Heart left ventricle (tissue), 16 donors: ENCODE data around the gene IGF2BP3. TPM values are rescaled to one million over a fixed set of nuclear protein-coding genes. Genes with fewer than 3 reads are reported as not detected.

Experiments used
- ATAC-seq, 4 donors: fragments of 200-7000 bp; cut with Tn5 transposase; one replicate each; pipeline ENCODE4 v1.9.1; 2020 to 2022; ENCODE audit warnings: moderate library complexity in 4 of 4, mild to moderate bottlenecking in 3 of 4, moderate number of reproducible peaks in 1 of 4
- DNase-seq, 5 donors: peaks; one replicate each; pipeline ENCODE4 v3.0.0-alpha.2; 2020
- H3K27ac ChIP-seq, 12 donors: fragments of 200-600 bp; sonication (generic) in 4 of 12; one replicate each; pipeline versions ENCODE4 v1.5.0 to v1.8.0; 2016 to 2022; ENCODE audit warnings: mild to moderate bottlenecking in 2 of 12
- H3K27me3 ChIP-seq, 9 donors: fragments of 200-600 bp; sonication (generic) in 2 of 9; one replicate each; pipeline versions ENCODE4 v1.5.1 to v1.8.0; 2016 to 2022; ENCODE audit warnings: mild to moderate bottlenecking in 3 of 9
- H3K36me3 ChIP-seq, 9 donors: fragments of 200-600 bp; sonication (generic) in 2 of 9; one replicate each; pipeline versions ENCODE4 v1.5.0 to v1.8.0; 2018 to 2022; ENCODE audit warnings: mild to moderate bottlenecking in 2 of 9
- H3K4me1 ChIP-seq, 12 donors: fragments of 200-600 bp; sonication (generic) in 4 of 12; one replicate each; pipeline versions ENCODE4 v1.5.0 to v1.8.0; 2016 to 2022; ENCODE audit warnings: mild to moderate bottlenecking in 3 of 12
- H3K4me3 ChIP-seq, 12 donors: fragments of 200-600 bp; sonication (generic) in 4 of 12; one replicate each; pipeline versions ENCODE4 v1.5.0 to v1.8.0; 2017 to 2022; ENCODE audit warnings: mild to moderate bottlenecking in 9 of 12, moderate library complexity in 4 of 12
- H3K9me3 ChIP-seq, 12 donors: fragments of 200-600 bp; sonication (generic) in 4 of 12; one replicate each; pipeline versions ENCODE4 v1.5.0 to v1.8.0; 2016 to 2022; ENCODE audit warnings: mild to moderate bottlenecking in 1 of 12
- CTCF ChIP-seq, 12 donors: fragments of 200-600 bp; sonication (generic) in 4 of 12; IDR thresholded peaks; one replicate each; pipeline versions ENCODE4 v1.5.0 to v1.8.0; 2018 to 2022; ENCODE audit warnings: antibody characterized with exemption in 12 of 12, mild to moderate bottlenecking in 5 of 12
- POLR2A ChIP-seq, 2 donors: fragments of 450-650 bp; IDR thresholded peaks; one replicate each; pipeline ENCODE4 v1.6.1; 2017; ENCODE audit warnings: antibody characterized with exemption in 2 of 2, mild to moderate bottlenecking in 2 of 2, moderate library complexity in 2 of 2
- WGBS, 4 donors: extraction: QIAGEN DNeasy Blood & Tissue Kit in 2 of 4; methylation state at CpG; one replicate each; pipeline versions ENCODE4 v1.1.5 to v1.1.7; 2013 to 2018; 5-methylcytosine and 5-hydroxymethylcytosine counted together
- intact Hi-C, 10 donors: fragments of 100-400 bp; cut with DNase I; formaldehyde crosslinking; loops; one replicate each; pipeline versions ENCODE4 v1.11.1 to v1.14.2; 2022
- polyA plus RNA-seq, 2 donors: library from polyadenylated mRNA; stranded (reverse); fragments of 200-250 nt; gene quantifications; one replicate each; pipeline ENCODE4 v1.2.3, GENCODE V29; 2013
- total RNA-seq, 9 donors: library from RNA; depleted of rRNA in 2 of 9; stranded (reverse); fragments of >200 nt in 2 of 9; fragmentation: NEBNext Ultra II Directional in 3 of 9; extraction: Animal tissue kit (Norgen Biotek cat#: 25700) in 3 of 9; gene quantifications; one replicate each; pipeline versions ENCODE4 v1.1.0 to v1.2.4, GENCODE V29; 2016 to 2023
- donor health status: ischemic (EF 13 %, LVEDD 7.1; RV severe dilation, severe dysfunction).
- donor health status: healthy with polysubstance abuse.
- donor health status: DM: no; HTN: yes; CAD: no.
- donor health status: DM: no; HTN: no; CAD: no.
- donor health status: ischemic (EF 25% LVEDD 6.9; RV normal size, moderate dysfunction).
- donor health status: ischemic (EF 25% LVEDD 5.7; RV mildly dilated, moderate dysfunction).
- donor health status: healthy.
- donor health status: DM: yes; HTN: yes; CAD: no.
- donor health status: ischemic (EF 35%, LVEDD 5.7; RV mildly dilated, moderate dysfunction).
- donor health status: nonischemic (EF 11% LVEDD 7.7; RV severe dilation, severe dysfunction).
- donor health status: DM: yes; HTN: yes; CAD: no.
- donor health status: PGD.
- donor health status: ischemic (EF 29% LVEDD 5.4; RV normal size, mild dysfunction).
- donor health status: nonischemic (EF 23%, LVEDD 6.1; RV moderate dilation, normal function).

Gene IGF2BP3
- total and polyA plus RNA-seq, 11 donors = 0.27 to 2.2 (median 0.50) TPM; not detected in 5

GRCh38 chr7:23486002-23486773 lies 15.9 kb upstream of the IGF2BP3 start:
- no peak for DNase-seq
- Histone ChIP-seq H3K9me3 (no peaks in the 10 kb centered on the region), H3K4me1 (peaks cover 0 to 7% (median 0%) of the 10 kb centered on the region in 12 donors), H3K36me3 (no peaks in the 10 kb centered on the region), H3K4me3 (no peak overlapping the region), H3K27me3 (peaks cover 0 to 14% (median 2%) of the 10 kb centered on the region in 9 donors), H3K27ac (no peak overlapping the region)
- WGBS, 4 donors = 82 to 85% (median 84%) methylated on average over 13 of the region's 13 CpGs
- intact Hi-C loops = loop anchor here in 1 of 10 donors (10.0 kb wide), 1 partner anchor 301 kb away; the partner anchor contains the start of gene NUP42
- TF ChIP-seq POLR2A (IDR thresholded peaks at IDR 0.05) (no peak), CTCF (IDR thresholded peaks at IDR 0.05) (no peak)
- ATAC-seq = no peak

GRCh38 chr7:23482686-23483085 lies 12.4 kb upstream of the IGF2BP3 start:
- no peak overlapping the region for H3K4me3 ChIP-seq
- no peak overlapping the region for H3K27ac ChIP-seq
- no peak for TF ChIP-seq POLR2A (IDR thresholded peaks at IDR 0.05)
- TF ChIP-seq CTCF (IDR thresholded peaks at IDR 0.05) = no peak
- H3K36me3 ChIP-seq = no peaks in the 10 kb centered on the region
- intact Hi-C loops = loop anchor here in 1 of 10 donors (10.0 kb wide), 1 partner anchor 298 kb away; the partner anchor contains the start of gene NUP42
- no peak for ATAC-seq
- no peaks in the 10 kb centered on the region for H3K9me3 ChIP-seq
- 94 to 96% (median 95%) methylated on average over 4 of the region's 4 CpGs for WGBS, 4 donors
- H3K4me1 ChIP-seq = no peaks in the 10 kb centered on the region
- DNase-seq = no peak
- peaks cover 10 to 46% (median 26%) of the 10 kb centered on the region in 9 donors for H3K27me3 ChIP-seq

DNA sequence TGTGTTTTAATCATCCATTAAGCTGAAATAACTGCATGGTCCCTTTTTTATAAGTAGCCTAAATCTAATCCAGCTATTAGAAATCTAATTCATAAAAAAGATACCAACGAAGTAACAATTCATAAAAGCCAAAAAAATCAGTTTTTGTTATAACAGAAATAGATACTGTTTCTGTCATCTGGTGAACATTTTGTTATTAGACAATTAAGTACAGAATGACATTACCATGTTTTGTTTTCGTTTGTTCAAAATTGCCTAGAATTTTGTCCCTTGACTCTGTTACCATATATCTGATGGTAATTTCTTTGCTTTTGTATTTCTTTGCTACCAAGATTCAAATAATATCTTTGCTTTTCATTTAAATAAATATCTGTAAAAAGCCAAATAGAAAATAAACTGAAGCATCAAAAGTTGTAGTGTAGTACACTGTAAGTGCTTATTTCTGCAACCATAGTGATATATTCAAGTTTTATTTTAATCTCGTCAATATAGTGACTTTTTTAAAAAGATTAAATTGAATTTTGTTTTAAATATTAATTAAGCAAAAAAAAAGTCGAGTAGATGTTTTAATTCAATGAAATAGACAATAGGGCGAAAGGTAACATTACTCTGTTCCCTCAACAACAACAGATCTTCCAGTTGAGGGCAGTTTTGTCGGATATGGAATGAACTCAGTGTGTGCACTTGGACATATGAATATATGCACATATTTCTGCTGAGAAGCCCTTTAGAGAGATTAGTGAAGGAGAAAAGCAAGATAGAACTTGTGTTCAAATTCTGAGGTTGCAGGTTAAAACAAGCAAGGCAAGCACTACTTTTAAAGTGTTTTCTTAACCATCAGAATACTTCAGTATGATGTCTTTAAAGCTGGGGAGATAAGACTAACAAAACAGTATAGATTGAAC lies 7.9 kb upstream of the IGF2BP3 start:
- intact Hi-C loops = loop anchor here in 1 of 10 donors (10.0 kb wide), 1 partner anchor 293 kb away; the partner anchor contains the start of gene NUP42
- H3K4me3 ChIP-seq = no peak overlapping the region
- DNase-seq = no peak
- H3K9me3 ChIP-seq = no peaks in the 10 kb centered on the region
- H3K27ac ChIP-seq = no peak overlapping the region
- H3K36me3 ChIP-seq = no peaks in the 10 kb centered on the region
- TF ChIP-seq POLR2A (IDR thresholded peaks at IDR 0.05) = no peak
- no peak for TF ChIP-seq CTCF (IDR thresholded peaks at IDR 0.05)
- H3K27me3 ChIP-seq = peaks cover 46 to 88% (median 71%) of the 10 kb centered on the region in 9 donors
- WGBS, 4 donors = 86 to 90% (median 87%) methylated on average over 6 of the region's 6 CpGs
- peaks cover 0 to 17% (median 7%) of the 10 kb centered on the region in 12 donors for H3K4me1 ChIP-seq
- ATAC-seq = no peak

DNA sequence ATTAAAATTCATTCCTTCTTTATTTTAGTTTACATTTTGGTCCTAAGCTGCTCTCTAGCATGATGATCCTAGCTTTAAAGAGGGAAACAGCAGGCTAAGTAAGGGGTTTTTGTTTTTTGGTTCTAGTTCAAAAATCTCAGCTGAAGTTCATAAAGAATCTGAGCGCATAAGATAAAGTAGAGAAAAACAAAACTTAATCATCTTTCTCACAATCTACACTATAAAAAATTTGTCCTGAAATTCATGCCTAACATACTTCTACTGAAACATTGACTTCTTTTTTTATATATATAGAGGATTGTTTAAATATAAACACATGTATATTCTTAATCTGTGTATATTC lies 6.8 kb upstream of the IGF2BP3 start:
- Histone ChIP-seq H3K4me1 (peaks cover 0 to 17% (median 7%) of the 10 kb centered on the region in 12 donors), H3K36me3 (no peaks in the 10 kb centered on the region), H3K4me3 (no peak overlapping the region), H3K27ac (no peak overlapping the region), H3K27me3 (peaks cover 56 to 95% (median 82%) of the 10 kb centered on the region in 9 donors), H3K9me3 (no peaks in the 10 kb centered on the region)
- 83 to 94% (median 90%) methylated on average over 1 of the region's 1 CpG for WGBS, 4 donors
- DNase-seq = no peak
- TF ChIP-seq CTCF (IDR thresholded peaks at IDR 0.05) (no peak), POLR2A (IDR thresholded peaks at IDR 0.05) (no peak)
- ATAC-seq = no peak
- intact Hi-C loops = loop anchor here in 1 of 10 donors (10.0 kb wide), 1 partner anchor 292 kb away; the partner anchor contains the start of gene NUP42
